HG02870 (cell line): ENCODE results near the gene SEMA4D.

Experiments used
- ATAC-seq: cut with Tn5 transposase; IDR thresholded peaks from one replicate; pipeline ENCODE4 v1.9.1; 2021; ENCODE audit warnings: mild to moderate bottlenecking, moderate library complexity; ENCODE audit not compliant: unreplicated experiment

SEMA4D gene

DNA sequence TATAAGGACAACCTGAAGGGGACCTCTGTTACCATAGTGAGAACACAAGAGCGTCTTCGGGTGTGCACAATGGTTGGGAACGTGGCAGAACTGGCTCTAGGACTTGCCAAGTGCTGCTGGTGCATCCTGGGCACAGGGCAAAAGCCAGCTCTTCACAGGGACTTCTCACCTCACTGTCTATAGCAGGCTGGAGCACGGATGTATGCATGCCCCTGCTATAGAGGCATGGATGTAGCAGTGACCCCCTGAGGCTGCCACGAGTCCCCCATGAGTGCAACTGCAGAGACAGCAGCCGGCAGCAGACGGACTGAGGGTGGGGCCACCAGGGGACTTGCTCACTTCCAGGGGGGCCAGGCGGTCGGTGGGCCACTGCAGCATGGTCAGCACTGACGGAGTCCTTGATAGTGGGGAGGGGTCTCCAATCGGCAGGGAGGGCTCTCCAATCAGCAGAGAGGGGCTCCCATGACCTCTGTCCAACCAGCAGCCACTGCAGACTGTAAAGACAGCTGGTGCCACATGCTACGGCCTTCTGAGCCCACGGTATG lies 64.9 kb downstream of the SEMA4D start:
- ATAC-seq, result no peak

DNA sequence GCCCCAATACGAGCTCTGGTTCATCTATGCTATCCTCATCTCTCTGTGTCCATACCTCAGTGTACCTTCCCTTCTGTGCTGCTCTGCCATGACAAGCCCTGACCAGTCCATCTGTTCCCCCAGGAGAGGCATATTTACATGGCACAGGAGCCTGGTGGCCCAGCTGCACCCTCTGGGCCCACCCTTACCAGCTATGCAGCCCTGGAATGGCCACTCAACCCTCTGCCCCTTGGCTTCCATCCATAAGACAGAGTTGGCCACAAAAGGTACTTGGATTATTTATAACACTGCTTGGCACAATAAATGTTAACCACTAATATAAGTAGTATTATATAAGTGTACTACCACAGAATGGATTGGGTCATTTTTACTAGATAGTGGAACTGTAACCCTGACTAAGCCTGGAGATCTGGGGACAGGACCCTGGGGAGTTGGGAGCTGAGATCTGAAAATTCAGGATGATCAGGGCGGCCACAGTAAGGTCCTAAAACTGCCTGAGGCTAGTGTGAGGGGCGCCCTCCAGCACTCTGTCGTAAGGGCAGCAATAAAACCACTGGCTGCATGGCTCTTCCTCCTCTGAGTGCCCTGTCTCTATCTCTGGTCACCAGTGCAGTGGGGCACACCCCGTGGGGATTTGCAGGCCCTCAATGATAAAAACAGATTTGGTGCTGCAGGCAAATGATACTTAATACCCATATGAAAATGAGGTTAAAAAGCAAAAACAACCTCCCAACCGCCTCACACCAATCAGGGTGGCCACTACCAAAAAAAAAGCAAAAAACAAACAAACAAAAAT lies 65.8 kb downstream of the SEMA4D start:
- ATAC-seq, result no peak

DNA sequence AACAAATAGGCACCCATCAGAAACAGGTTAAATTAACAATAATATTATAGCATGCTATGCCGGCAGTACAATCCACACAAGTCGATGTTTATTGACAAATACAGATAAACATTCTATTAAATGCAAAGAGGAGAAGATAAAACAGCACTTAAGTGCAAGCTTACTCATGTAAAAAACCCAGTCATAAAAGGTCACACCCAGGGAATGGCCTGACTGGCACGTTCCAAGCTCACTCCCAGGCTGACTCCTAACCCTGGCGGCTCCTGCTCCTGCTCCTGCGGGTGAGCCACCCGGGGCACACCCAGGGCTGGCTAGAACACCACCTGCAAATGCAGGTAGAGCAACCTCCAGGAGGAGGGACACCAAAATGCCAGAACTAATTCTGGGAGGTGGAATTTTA lies 66.9 kb downstream of the SEMA4D start:
- no peak for ATAC-seq

DNA sequence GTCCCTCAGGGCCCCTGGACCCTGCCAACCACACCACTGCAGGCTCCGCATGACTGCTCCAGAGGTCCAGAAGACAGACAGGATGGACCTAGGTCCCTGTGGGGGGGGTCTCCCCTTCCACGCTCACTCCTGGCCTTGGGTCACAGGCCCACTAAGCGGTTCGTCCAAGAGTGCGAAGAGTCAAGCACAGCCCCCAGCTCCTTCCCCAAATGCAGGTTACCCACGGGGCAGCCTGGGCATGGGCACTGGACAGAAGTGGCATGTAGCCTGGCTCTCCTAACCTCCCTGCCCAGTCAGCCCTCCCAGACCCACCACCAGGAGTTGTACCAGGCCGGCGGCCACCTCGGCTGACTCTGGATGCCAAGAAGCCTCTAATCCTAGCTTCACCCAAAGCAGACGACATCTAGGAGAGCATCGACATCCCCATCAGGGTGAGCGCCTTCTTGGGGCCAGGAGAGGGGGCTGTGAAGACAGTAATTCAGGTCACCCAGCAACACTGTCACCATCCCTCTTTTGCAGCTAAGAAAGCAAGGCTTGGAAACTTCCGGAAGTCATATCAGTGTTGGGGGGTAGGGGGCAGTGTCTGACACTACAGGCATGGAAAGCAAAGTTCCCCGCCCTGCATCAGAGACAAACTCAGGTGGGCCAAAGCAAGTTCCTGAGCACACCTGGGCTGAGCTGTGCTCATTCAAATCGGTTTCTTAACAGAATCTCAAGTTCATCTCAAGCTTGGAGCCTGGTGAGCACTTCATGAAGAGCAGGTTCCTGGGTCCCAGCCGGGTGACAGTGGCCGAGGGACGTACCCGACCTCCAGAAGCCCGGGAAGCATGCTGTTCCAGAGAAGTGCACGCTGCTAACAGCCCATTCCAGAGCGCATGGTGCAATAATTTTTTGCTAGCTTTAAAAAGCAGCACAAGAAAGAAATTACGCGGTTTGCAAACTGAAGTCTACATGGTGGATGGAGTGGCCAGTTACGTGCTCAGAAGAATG lies 68.7 kb downstream of the SEMA4D start:
- ATAC-seq, result no peak

DNA sequence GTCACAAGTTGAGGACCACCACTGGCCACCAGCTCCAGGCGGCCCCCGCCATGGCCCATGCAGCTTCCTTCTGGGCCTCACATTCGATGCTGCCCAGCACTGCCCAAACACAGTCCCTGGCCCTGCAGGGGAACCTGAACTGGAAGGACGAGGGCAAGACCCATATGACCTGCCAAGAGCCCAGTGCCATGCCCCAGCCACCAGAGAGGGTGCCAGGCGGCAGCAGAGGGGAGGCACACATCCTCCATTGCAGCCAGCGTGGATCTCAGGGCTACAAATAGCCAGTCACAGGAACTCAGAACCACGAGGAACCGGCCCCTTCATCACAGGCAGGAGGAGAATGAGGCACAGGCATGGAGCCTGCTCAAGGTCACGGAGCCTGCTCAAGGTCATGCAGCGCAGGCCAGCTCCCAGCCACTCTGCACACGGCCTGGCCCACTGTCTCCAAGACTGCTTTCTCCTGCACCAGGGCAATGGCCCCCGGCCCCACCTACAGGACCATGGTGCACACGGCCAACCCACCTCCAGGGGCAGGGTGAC lies 69.6 kb downstream of the SEMA4D start:
- ATAC-seq, result no peak

DNA sequence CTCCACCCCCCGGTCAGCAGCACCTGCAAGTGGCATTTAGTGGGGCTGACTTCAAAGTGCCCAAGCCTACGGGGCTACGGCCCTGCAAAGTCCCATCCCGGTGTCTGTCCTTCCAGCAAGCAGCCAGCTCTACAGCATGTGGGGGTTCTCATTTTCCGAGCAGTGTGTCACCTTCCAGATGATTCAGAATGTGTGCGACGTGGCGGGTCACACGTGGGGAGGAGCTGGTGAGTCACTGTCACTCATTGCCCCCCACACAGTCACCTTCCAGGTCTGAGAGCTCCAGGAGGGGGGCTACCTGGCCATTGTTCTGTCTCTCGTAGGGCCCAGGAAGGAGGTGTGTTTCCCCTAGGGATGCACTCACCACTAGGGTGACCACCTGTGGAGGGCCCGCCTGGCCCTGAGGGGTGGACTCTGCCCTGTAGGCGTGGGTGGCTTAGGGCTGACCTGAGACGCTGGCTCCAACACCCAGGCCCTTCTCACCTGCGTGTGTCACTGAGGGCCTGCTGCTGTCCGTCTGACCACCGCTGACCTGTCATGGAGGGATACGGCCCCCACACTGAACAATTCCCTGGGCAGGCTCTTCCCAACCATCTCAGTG lies 70.2 kb downstream of the SEMA4D start:
- no peak for ATAC-seq

DNA sequence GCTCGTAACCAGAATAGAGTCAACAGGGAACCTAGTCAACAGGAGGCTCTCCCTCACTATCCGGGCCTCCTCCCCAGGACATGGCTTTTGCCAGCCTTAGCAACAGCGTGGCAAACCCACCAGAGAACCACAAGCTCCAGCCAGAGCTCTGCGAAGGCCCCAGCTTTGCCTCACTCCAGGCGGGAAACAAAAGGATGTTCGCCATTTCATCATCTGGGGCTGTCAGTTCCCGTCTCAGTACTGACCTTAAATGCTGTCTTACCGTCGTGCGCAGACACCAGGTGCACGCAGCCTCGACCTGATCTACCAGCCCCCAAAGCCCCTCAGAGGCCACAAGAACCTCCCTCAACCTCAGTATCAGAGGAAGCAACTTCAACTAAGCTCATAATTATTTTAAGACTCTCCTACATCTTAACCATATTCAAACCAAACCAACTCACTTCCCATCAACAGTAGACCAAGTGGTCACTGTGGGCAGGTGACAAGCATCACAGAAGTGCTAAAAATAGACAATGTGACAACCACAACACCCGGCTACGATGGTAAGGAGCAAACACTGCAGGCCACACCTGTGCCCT lies 71.4 kb downstream of the SEMA4D start:
- ATAC-seq, result peak; percentile 56

DNA sequence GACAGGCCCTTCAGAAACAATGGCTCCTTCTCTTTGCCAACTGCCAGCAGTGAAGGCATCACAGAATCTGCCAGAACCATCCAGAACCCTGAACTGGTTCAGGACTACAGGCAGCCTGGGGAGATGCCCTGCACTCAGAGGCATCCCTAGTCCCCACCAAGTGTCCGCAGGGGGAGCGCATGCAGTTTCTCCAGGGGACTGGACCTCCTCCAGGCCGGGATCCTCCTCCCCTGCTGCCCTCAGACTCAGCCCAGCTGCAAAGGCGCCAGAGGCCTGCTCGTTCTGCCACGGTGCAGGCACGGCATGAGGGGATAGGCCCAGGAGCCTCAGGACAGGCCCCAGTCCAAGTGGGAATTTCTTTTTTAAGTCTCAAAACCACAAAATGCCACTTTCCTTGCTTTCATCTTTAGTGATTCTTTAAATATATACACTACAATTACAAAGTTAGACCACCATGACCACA lies 72.0 kb downstream of the SEMA4D start:
- ATAC-seq, result peak; percentile 1

DNA sequence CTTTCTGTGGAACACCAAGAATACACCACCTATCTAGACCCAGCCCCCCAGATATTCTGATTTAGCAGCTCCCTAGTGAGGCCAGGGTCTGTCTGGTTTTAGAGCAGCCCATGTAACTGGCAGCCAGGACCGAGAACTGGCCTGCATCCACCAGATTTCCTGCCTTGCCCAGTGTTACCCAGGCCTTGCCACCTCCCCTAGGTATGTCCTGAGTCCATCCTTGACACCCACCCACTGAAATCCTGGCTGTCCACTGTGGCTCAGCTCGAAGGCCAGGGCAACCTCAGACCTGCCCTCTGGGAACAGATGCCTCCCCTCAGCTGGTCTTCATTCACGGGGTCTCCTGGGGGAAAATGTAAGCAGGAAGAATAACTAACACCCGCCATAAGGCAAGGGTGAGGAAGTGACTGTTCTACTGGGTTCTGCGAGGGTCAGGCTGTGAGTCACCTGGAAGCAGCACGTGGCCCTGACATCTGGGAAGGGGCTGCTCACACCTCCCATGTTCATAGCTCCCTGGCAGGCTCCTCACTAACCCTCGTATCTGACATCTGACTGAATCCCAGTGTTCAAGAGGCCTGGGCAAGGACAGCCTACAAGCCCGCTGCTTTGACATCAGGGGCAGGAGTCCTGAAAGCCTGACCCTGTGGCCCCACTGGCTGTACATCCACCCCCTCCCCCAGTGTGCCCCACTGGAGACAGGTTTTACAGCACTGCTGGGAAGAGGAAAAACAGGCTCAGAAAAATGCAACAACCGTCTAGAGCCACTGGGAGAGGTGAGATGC lies 72.7 kb downstream of the SEMA4D start:
- ATAC-seq, result no peak

DNA sequence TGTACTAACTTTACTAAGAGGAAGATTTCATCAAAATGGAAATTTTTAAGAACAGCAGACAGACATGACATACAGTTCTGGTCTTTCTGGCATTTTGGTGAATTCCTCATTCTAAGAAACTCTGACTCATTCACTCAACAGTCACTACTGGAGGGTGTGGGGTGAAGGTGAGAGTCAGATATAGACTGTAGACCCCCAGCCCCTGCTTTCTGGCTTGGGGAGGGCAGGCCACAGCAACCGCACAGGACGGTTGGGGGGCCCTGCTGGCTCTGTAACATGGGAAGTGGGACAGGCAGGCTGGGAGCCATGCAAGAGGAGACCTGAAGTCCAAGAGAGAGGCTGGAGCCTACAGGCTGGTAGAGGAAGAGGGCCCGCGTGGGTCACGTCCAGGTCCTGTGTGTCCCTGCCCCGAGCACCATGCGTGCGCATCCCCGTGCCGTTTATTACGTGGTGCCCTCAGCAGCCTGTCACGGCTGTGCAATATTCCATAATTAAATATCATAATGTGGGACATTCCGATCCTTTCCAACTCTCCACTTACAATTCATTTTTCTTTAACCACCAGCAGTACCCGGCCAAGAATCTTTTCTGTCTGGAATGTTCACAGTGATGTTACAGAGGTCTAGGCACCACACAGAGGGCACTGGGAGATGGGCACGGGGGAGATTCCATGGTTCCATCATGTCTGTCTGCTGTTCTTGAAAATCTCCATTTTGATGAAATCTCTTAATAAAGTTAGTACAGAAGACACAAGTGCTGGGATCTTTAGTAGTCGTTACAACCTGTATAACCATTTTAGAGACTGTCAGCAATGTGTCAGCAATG lies 75.5 kb downstream of the SEMA4D start:
- ATAC-seq, result no peak

DNA sequence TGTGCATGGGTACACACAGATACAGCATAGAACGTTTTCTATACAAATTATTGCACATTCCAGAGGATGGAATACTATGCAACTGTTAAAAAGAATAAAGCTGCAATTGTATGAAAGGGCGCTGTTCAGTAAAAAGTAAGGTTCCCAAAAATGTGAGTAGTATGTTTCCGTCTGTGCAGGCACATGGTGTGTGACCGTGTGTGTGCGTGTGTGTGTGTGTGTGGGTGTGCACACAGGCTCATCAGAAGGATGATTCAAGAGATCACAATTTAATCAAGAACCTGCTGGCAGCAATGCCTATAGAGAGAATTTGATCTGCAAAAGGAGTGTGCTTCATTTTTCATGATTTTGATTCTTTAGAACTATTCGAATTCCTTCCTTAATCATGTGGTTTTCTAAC lies 76.3 kb downstream of the SEMA4D start:
- no peak for ATAC-seq

DNA sequence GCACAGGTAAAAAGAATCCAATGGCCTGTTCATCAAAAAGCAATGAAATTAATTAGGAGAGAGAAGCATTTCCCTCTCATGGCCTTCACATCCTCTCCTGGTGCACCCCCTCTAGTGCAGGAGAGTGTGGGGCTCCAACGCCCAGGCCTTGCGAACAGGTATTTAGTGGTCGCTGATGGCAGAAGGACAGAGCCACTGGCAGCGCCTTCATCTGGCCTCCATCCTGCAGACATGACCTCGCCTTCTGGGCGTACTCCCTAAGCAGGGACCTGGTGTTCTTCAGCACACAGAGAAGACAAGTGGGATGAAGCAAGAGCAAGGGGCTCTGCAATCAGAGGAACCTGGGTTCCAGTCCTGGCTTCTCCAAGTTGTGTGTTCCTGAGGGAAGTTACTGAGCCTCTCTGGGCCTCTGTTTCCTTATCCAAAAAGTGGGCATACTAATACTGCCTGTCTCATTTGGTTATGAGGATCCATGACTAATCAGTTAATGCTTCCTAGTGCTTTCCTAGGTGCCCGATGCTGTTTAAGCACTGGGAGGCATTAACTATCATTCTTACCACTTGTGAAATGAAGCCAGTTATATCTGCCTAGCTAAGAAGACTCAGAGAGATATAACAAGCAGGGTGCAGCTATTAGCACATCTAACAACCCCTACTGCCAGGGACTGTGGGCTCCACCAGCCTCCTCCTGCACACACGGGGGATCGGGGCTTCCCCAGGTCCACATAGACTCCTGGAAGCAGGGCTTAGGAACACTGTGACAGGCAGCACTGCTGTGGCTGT lies 77.3 kb downstream of the SEMA4D start:
- ATAC-seq, result peak; percentile 2

DNA sequence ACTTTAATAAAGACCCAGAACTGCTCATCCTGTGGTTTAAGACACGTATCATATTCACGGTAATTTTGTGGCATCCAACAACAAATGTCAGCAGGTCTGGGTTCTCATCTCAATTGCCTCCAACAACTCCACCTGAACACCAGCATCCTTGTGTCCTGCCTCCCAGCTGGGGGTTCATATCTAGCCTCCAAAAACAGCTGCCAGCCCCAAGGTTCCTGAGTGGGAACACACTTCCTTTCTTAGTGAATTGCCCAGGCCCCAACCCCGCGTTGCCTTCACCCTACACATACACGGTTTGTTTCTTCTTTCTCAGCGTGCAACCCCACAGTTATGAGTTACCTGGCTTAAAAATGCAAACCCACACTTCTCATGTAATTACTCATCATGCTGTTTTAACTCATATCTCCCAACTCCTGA lies 77.9 kb downstream of the SEMA4D start:
- peak; percentile 43 for ATAC-seq

DNA sequence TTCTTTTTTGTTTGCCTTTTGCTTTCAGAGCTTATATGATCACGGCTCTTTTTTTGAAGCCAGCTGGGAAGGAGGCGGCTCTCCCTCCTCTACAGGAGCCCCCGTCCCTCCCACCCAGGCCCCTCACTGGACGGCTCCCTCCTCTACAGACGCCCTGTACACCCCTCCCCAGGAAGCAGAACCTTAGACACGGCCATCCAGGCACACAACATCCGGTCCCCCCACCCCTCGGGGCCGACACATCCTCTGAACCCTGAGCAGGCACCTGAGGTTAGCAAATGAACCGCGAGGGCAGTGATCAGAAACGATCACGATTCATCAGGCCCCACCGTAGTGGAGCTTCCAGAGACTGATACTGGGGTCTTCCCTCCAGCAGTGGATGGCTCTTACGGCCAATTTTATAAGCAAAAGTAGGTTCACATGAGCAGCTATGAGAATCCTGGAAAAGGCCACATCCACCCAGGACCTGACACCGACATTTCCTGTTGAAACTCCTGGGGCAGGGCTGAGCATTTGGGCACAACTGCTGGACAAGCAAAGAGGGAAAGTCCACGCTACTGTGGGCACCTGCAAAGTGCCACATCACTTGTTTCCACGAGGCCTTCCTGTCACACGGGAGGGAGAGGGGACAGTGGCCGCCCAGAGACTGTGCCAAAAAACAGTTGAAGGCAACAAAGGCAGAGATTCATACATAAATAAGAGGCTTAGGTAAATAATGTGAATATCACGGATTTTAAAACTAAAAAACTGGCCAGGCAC lies 78.9 kb downstream of the SEMA4D start:
- ATAC-seq, result peak; percentile 53

DNA sequence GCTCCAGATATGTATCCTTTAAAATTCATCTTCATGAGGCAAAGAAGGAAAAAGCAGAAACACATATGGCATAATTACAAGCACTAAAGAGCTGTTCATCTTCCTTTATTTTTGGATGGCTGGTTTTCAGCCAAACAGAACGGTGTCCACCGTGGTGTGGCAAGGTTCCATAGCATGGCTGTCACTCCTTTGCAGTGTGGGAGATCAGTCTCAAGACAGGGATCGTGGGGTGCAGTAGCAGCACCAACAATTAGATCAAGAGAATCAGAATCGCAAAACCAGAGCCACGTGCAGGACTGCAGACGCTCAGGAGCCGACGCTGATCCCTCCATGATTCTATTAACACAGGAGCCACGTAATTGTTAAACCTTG lies 79.5 kb downstream of the SEMA4D start:
- ATAC-seq, result no peak

DNA sequence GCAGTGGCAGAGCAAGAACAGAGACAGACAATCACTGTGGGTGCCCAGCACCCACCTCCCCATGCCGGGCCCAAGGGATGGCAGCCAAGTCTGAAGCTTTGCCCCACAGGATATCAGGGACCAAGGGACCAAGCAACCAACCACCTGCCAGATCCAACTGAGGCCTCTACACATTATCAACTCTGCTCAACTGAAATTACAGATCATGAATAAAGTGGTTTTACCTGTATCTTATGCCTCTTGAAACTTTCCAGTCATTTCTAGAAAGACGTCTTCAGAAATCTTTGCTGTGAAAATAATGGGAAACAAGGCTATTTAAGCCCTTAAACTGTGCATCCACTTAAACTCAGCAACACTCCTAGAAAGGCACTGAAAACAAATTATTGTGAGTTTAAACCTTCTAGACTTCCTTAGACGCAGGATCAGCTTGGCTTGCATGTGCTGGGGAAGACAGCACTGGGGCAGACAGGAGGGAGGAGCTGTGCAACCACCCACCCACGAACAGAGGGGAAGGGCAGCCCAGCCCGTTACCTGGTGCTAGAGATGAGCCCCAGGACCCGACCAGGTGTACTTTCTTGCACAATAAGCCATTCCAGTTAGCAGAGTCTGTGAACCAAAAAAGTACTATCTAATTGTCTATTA lies 80.0 kb downstream of the SEMA4D start:
- ATAC-seq, result no peak
